Stimulated activated naive CD8-positive, alpha-beta T cell treated with anti-CD3 and anti-CD28 coated beads, Interleukin-15, Interleukin-2, amounts not matched to agents 100 U/mL and 50 U/mL, for 24 hours (primary cell): ENCODE results near the gene OLIG1.

Source experiments
- ATAC-seq: fragments of 150-1000 bp; cut with Tn5 transposase; one replicate; pipeline ENCODE4 v1.10.0; 2021
- DNase-seq: peaks from one replicate; pipeline ENCODE4 v3.0.0; 2021

The OLIG1 gene

DNA sequence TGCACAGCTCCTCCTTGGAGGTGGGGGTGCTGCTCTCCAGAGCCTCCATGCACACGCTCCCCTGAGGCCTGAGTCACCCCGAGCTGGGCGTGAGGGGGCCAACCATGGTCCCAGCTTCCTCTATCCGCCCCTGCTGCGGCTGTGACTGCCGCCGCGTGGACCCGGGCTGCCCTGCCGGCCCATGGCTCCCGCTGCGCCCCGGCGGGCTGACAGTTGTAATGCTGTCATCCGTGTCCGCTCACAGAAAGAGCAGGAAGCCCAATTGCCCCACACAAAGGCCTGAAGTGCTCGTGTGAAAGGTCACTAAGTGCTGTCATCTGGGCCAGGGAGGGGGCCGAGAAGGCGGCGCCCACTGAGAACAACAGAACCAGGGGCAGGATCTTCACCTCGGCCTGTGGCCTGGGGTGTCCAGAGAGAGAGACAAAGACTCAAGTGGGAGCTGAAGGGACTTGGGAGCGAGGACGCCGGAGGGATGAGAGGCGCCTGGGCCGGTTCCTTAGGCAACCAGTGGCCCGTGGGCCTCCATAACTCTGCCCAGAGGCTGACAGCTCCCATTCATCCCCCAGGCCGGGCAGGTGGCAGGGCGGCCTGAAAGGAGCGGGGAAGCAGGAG is 31.5 kb downstream of the OLIG1 start:
- DNase-seq (no peak), ATAC-seq (no peak)

DNA sequence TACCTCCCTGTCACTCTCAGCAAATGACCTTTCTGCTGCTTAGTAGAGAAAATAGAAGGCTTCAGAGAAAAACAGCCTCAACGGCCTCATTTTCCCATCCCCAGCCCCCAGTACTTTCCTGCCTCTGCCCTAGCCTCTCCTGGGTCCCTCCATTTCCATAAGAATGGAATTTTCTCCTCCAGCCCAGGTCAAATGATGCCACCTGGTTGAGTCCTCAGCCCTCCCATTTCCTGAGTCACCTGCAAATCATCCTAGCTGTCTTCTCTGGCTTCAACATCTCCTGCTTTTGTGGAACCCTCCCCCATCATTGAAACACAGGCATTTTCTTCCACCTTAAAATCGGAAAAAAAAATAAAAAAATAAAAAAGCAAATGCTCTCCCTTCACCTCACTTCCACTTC is 35.1 kb downstream of the OLIG1 start:
- ATAC-seq (no peak), DNase-seq (no peak)

DNA sequence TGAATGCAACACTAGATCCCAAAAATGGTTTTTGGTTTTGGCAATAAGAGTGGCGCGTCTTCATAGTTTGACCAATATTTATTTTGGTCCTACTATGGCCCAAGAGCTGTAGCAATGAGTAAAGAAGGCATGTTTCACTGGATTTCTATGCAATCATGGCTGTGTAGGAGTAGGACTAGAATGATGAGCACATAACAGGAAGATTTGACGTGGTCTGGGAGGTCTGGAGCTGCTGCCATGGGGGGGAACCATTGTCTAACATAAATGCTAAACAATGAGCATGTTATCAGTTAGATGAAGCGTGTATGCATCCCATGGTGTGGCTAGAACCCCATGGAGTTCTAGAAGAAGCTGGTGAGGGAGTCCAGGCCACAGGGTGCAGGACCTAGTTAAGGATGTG is 38.3 kb downstream of the OLIG1 start:
- no peak for ATAC-seq

DNA sequence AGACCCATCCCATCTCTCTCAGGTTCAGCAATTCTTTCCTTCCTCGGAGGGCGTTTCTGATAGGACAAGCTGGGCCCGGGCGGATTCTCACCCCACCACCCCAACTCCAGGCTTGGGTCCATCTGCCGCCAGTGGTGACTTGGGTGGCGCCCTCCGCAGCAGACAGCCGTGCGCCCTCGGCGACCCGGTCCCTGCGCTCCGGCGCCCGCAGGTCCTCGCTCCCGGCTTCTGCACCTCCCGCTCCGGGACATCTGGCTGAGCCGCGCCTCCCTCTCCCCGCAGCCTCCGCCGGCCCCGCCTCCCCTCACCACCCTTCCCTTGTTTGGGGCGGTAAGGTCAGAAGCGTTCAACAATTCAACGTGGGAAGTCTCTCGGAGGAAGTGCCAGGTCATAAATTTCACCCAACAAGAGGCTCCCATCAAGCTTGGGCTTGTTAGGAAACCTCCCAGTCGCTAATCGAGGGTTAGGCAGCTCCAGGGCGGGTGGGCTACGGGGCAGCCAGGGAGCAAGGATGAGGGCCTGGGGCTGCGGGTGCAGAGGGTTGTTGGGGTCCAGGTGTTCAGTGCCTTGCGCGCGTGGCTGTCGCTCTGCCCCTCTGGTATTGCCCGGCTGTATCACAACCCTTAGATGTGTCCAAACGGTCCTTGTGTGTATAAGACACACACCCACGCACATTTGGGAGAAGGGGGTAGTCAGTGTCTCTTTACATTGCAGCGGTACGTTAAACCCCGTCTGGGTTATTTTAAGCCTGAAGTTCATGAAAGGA is 39.8 kb downstream of the OLIG1 start:
- DNase-seq (peak; percentile 24), ATAC-seq (peak; percentile 28)

More for the DNA sequence above, 38.3 kb downstream of the OLIG1 start:
- DNase-seq: no peak

DNA sequence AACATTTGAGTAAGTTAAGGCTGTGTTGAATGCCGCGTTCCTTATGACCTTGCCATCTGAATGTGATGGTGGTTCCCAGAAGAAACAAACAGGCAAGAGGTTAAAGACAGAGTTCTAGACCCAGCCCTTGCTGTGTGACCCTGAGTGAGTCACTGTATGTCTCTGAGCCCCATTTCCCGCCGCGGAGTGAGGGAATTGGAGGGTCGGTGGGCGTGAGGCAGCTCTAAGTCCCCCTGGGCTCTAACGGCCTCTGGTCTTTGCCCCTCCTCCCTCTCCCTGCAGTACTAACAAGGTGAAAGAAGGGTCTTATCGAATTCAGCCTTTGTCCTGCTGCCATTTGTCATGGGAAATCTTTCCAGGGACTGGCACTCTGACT is 40.4 kb downstream of the OLIG1 start:
- ATAC-seq (no peak), DNase-seq (no peak)

DNA sequence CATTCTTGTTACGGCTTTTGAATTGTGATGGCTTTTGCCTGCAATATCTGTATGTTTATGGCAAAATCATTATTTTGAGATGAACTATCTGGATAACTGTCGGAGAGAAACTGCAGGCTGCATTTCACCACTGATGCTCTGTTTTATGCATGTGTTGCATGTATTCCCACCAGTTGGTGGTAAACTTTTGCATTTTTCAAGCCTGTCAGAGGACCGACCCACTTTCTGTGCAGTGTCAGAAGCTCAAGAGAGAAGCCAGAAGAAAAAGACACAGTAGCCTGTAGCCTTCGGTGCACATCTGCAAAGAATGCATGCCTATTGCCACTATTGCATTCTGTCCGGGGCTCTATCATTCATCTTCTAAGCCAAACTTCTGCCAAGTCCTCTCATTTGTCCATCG is 41.6 kb downstream of the OLIG1 start:
- ATAC-seq: no peak
- DNase-seq: no peak

DNA sequence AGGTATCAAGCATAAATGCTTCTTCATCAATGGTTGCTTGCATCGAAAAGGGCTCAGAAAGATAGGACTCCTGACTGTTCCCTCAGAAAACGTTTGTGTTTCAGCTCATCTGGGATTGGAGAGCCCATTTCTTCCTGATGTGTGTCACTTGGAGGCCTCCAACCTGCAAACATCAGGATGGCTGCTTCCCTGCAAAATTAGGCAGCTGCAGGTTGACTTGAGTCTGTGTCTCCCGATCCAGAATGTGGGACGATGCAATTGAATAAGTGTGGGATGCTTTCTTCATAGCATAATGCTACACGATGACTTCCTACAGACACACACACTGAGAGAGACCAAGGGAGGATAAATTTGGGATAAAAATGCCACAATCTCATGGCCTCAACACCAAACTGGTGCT is 42.2 kb downstream of the OLIG1 start:
- DNase-seq (no peak), ATAC-seq (no peak)

DNA sequence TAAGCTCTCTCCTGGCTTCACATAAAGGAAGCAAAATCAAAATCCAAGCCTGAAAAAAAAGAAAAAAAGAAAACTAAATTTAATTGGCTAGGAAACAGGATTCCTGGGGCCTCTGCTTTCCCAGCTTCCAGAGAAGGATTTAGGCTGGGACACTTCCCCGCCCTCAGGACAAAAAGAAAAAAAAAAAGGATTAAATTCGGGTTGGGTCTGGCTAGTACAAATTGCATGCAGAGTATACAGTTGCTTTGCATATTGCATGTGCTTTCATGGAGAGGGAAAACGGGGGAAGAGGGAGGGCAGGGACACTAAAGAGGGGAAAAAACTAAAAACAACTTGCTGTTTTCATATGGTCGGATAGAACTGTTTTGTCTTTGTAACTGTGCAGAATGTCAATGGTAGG is 42.7 kb downstream of the OLIG1 start:
- no peak for DNase-seq
- ATAC-seq: no peak

DNA sequence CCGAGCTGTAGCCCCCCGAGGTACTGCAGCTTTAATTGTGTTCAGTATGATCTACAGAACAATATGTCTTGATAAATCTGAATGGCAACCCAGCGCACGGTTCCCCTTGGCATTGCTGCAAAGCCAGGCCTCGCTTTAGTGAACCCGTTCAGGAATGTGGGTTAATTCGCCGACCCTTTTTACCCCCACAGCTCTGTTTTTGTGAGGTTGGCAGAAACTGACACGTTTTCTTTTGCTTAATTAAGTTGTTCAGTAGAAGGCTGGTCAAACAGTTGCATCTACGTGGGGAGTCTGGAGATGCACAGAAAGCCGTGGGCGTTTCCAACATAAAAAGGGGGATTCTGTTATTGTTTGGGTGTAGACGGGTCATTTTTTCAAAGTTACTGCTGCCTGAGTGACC is 43.2 kb downstream of the OLIG1 start:
- ATAC-seq: no peak
- no peak for DNase-seq

DNA sequence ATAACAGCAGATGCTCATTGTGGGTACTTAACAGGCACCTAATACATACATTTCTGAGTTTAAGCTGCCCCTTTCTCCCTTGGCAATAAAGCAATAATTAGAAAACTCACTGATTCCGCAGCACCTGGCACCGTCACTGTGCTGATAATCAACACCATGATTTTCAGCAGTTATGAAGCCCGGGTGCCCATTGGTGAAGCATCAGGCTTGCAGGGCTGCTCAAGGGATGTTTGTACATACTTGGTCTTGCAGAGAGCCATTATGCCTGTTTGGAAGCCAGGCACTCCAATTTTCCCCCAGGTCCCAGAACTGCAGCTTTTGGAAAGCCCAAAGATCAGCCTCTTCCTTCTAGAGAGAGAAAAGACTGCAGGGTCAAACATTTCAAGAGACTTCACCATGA is 44.3 kb downstream of the OLIG1 start:
- DNase-seq (no peak), ATAC-seq (no peak)

DNA sequence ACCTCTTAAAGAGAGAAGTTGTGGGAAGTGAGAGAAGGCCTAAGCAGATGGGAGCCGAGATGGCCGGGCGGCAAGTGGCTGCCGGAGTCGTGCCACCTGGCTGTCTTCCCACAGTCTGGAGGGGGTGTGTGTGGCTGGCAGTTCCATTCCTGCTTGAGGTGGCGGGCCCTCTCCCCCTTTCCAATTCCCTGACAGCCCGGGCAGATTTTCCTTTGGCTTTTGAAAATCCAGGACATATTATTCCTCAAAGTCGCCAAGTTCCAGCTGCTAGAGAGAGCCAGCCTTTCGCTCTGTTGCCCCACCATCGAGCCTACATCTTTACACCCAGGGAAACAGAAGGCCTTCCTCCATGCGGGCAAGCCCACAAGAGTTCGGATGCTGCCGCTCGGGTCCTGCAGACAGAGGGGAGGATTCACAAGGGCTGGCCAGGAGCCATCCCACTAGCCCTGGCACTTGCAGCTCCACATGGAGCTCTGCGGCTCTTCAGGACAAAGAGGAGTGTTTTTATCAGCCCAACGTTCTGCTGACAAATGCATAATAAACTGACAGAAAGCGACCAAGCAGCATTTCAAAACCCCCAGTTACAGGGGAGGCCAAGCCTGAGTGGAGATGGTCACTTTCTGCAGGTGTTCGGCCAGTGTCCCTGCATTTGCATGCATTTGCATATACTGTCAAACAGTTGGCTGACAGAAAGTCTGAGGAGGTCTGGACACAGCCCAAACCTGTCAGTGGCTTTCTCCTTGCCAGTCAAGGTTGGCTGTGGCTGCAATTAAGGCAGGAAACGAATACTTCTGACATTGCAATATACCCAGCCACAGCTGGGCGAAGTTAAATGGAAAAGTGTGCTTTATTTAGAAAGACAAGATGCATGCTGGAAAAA is 45.9 kb downstream of the OLIG1 start:
- DNase-seq (no peak), ATAC-seq (no peak)

DNA sequence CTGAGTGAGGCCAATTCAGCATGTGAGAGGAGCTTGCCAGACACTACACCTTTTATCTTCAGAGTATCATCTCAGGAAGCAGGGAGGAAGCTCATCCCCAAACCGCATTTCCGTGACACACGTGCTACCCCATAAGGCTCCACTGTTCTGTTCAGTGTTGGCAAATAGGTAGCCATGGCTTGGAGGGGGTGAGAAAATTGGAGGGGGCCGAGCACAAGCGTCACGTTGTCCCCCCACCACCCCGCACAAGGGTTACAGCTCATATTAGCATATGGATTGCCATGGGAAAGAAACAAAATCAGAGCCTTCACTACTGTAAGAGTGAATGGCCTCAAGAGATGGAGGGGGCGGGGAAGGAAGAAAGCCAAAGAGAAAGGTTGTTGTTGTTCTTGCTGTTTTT is 46.7 kb downstream of the OLIG1 start:
- ATAC-seq: no peak
- DNase-seq: no peak

DNA sequence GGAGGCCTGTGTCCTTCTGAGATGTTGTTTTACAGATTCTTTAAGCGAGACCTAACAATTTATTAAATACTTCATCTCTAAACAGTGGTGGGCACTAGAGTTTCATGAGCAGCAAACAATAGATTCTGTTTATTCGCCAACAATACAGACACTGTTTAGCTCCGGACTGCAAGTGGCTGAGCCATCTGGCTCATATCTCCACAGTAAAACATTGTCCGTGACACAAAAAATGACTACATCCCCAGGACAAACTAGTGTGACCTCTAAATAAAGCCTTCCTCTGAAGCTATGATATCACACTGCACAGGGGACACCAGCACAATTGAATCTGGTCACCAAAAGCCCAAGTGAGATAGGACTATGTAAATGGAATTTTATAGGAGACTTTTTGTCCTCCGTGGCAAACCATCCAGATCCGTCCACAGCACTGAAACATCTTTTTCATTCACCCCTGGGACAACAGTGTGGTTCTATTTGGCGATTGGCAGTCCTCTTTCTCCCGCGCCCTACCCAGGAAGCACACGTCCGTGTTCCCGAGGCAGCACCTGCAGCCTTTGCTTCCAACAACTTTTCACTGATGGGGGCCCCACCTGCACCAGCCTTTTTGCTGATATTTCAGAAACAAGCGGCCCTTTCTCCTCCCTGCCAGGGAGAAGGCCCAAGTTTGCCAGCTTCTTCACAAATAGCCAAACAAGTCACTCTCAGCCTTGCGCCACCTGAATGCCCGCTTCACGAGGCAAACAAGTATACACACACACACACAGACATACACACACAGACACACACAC is 47.4 kb downstream of the OLIG1 start:
- no peak for ATAC-seq
- no peak for DNase-seq
